ENCODE measurements around the gene PRICKLE3.

The PRICKLE3 gene

GRCh38 chrX:49171752-49172279 lies 14.4 kb downstream of the PRICKLE3 start, which contains the start of gene PLP2:
Gene PLP2, plus strand, starts transcription at chrX:49171898. Its CDS starts 103 bp downstream, at chrX:49172001.
- peak within 1 kb of the TSS; percentile 52; the same call in 1 of the 2 replicates for H2AFZ ChIP-seq (ENCODE audit: low read depth)
- H3K4me2 ChIP-seq, result peak within 1 kb of the TSS; percentile 80
- peaks cover 17% of the 10 kb centered on the region; the same call in 1 of the 2 replicates for H3K79me2 ChIP-seq (ENCODE audit: insufficient read depth, low read depth)
- H3K27ac ChIP-seq, result peak within 1 kb of the TSS; percentile 85
- no peak within 1 kb of the TSS for H3K4me3 ChIP-seq (IDR thresholded peaks at IDR 0.05; ENCODE audit: insufficient read depth, low read depth, low read length)
- no peaks in the 10 kb centered on the region for H4K20me1 ChIP-seq (ENCODE audit: insufficient read depth)
- H3K27me3 ChIP-seq (ENCODE audit: insufficient read depth, low read depth), result no peaks in the 10 kb centered on the region
- no peak for TF ChIP-seq CTCF (conservative IDR thresholded peaks at IDR 0.05; ENCODE audit: low read depth, low read length)
- peak within 1 kb of the TSS; percentile 85 for H3K9ac ChIP-seq
- no peaks in the 10 kb centered on the region for H3K36me3 ChIP-seq (ENCODE audit: insufficient read depth)
- peaks cover 39% of the 10 kb centered on the region for H3K4me1 ChIP-seq (ENCODE audit: low read depth, poor library complexity, severe bottlenecking)

- peak overlapping the region; percentile 97 for H3K27ac ChIP-seq
- peak overlapping the region; percentile 93 for H3K4me2 ChIP-seq
- no peak overlapping the region for H3K4me3 ChIP-seq (IDR thresholded peaks at IDR 0.05; ENCODE audit: insufficient read depth, low read depth, low read length)
- H3K27me3 ChIP-seq (ENCODE audit: insufficient read depth, low read depth), result no peaks in the 10 kb centered on the region
- H4K20me1 ChIP-seq (ENCODE audit: insufficient read depth), result no peaks in the 10 kb centered on the region
- H3K4me1 ChIP-seq (ENCODE audit: low read depth, poor library complexity, severe bottlenecking), result peaks cover 34% of the 10 kb centered on the region
- TF ChIP-seq CTCF (conservative IDR thresholded peaks at IDR 0.05; ENCODE audit: low read depth, low read length), result no peak
- peak overlapping the region; percentile 85; the same call in 1 of the 2 replicates for H3K9ac ChIP-seq
- H3K79me2 ChIP-seq (ENCODE audit: insufficient read depth, low read depth), result peaks cover 3% of the 10 kb centered on the region; the same call in 1 of the 2 replicates
- H2AFZ ChIP-seq (ENCODE audit: low read depth), result 0 out of 2 replicates have a peak overlapping the region, but pooled peaks have one; percentile 38
- H3K36me3 ChIP-seq (ENCODE audit: insufficient read depth), result no peaks in the 10 kb centered on the region
These were observed 18.4 kb downstream of the PRICKLE3 start for GRCh38 chrX:49167740-49168108.

- Histone ChIP-seq H3K4me2 (peak overlapping the region; percentile 93), H3K79me2 (ENCODE audit: insufficient read depth, low read depth) (no peaks in the 10 kb centered on the region), H3K27ac (peak overlapping the region; percentile 97), H3K4me1 (ENCODE audit: low read depth, poor library complexity, severe bottlenecking) (peaks cover 34% of the 10 kb centered on the region), H2AFZ (ENCODE audit: low read depth) (peak overlapping the region; percentile 38; the same call in 1 of the 2 replicates), H3K36me3 (ENCODE audit: insufficient read depth) (no peaks in the 10 kb centered on the region), H4K20me1 (ENCODE audit: insufficient read depth) (no peaks in the 10 kb centered on the region), H3K27me3 (ENCODE audit: insufficient read depth, low read depth) (no peaks in the 10 kb centered on the region), H3K4me3 (IDR thresholded peaks at IDR 0.05; ENCODE audit: insufficient read depth, low read depth, low read length) (no peak overlapping the region), H3K9ac (peak overlapping the region; percentile 85)
- TF ChIP-seq CTCF (conservative IDR thresholded peaks at IDR 0.05; ENCODE audit: low read depth, low read length), result no peak
These were observed 19.0 kb downstream of the PRICKLE3 start for GRCh38 chrX:49166914-49167739.

- Histone ChIP-seq H3K79me2 (ENCODE audit: insufficient read depth, low read depth) (no peaks in the 10 kb centered on the region), H3K27ac (peak overlapping the region; percentile 97), H3K9ac (peak overlapping the region; percentile 85), H3K4me1 (ENCODE audit: low read depth, poor library complexity, severe bottlenecking) (peaks cover 34% of the 10 kb centered on the region), H4K20me1 (ENCODE audit: insufficient read depth) (no peaks in the 10 kb centered on the region), H3K4me2 (peak overlapping the region; percentile 93), H3K4me3 (IDR thresholded peaks at IDR 0.05; ENCODE audit: insufficient read depth, low read depth, low read length) (no peak overlapping the region), H3K27me3 (ENCODE audit: insufficient read depth, low read depth) (no peaks in the 10 kb centered on the region), H3K36me3 (ENCODE audit: insufficient read depth) (no peaks in the 10 kb centered on the region), H2AFZ (ENCODE audit: low read depth) (peak overlapping the region; percentile 38)
- peak; percentile 33; the same call in 1 of the 2 replicates for TF ChIP-seq CTCF (conservative IDR thresholded peaks at IDR 0.05; ENCODE audit: low read depth, low read length)
These were observed 20.0 kb downstream of the PRICKLE3 start for GRCh38 chrX:49165901-49166881.

All from KMS-11 (cell line).